HepG2 (cell line): Measurements from ENCODE around the gene TLCD1.

Source experiments
- CEBPB ChIP-seq: IDR thresholded peaks from 2 replicates; pipeline ENCODE4 v1.6.1; 2011; ENCODE audit warnings: low read depth, low read length, improper control_type of control experiment, borderline replicate concordance
- CHD4 ChIP-seq: fragments of 200-600 bp; sonication (generic); IDR thresholded peaks from 2 replicates; pipeline ENCODE4 v1.7.0; 2017; ENCODE audit warnings: mild to moderate bottlenecking, low read length, borderline replicate concordance
- CREB3 ChIP-seq: sonication (generic); formaldehyde crosslinking; IDR thresholded peaks from 2 replicates; pipeline ENCODE4 v1.5.0; 2020; ENCODE audit warnings: missing genetic modification reagents
- CTCF ChIP-seq: sonication (generic); formaldehyde crosslinking; IDR thresholded peaks from 2 replicates; pipeline ENCODE4 v1.5.0; 2020; ENCODE audit warnings: mild to moderate bottlenecking, missing genetic modification reagents, moderate library complexity
- ELF1 ChIP-seq: sonication (generic); formaldehyde crosslinking; IDR thresholded peaks from 2 replicates; pipeline ENCODE4 v1.4.0; 2020; ENCODE audit warnings: missing genetic modification reagents
- KLF16 ChIP-seq, 2 experiments: sonication (generic) in 1 of 2; formaldehyde crosslinking in 1 of 2; IDR thresholded peaks; 2 replicates each; pipeline versions ENCODE4 v1.6.1 to v1.8.0; 2016 to 2023; ENCODE audit warnings: missing genetic modification reagents in 2 of 2, missing compliant biosample characterization in 1 of 2
- MTA3 ChIP-seq: sonication (generic); formaldehyde crosslinking; IDR thresholded peaks from 2 replicates; pipeline ENCODE4 v1.4.0; 2020; ENCODE audit warnings: missing genetic modification reagents
- MTF1 ChIP-seq: sonication (generic); formaldehyde crosslinking; IDR thresholded peaks from 2 replicates; pipeline ENCODE4 v1.5.0; 2020; ENCODE audit warnings: missing genetic modification reagents
- MXD4 ChIP-seq: IDR thresholded peaks from 2 replicates; pipeline ENCODE4 v1.6.1; 2016; ENCODE audit warnings: mild to moderate bottlenecking, missing biosample characterization, missing genetic modification reagents
- PHF8 ChIP-seq: sonication (generic); formaldehyde crosslinking; IDR thresholded peaks from 2 replicates; pipeline ENCODE4 v1.5.0; 2020; ENCODE audit warnings: missing genetic modification reagents
- TEF ChIP-seq: sonication (generic); formaldehyde crosslinking; IDR thresholded peaks from 2 replicates; pipeline ENCODE4 v1.5.0; 2020; ENCODE audit warnings: missing genetic modification reagents
- ZNF251 ChIP-seq: sonication (generic); formaldehyde crosslinking; IDR thresholded peaks from 2 replicates; pipeline ENCODE4 v1.9.0; 2021; ENCODE audit warnings: mild to moderate bottlenecking, missing genetic modification reagents

- TF ChIP-seq MTA3 (CRISPR knock-in tag) (no peak), CREB3 (no peak), MXD4 (CRISPR knock-in tag) (no peak), ELF1 (CRISPR knock-in tag) (no peak), TEF (CRISPR knock-in tag) (no peak), CTCF (CRISPR knock-in tag) (no peak), PHF8 (CRISPR knock-in tag) (no peak), ZNF251 (CRISPR knock-in tag) (no peak), CHD4 (no peak), KLF16 (CRISPR knock-in tag; IDR thresholded peaks at IDR 0.05) (no peak), CEBPB (no peak), MTF1 (CRISPR knock-in tag) (no peak)
Observed at GRCh38 chr17:28705074-28705659, 20.9 kb downstream of the TLCD1 start.
